Stimulated activated memory B cell treated with anti-CD40 and anti-IgM and Interleukin-4, amounts not matched to agents 10 μg/mL and 1 μg/mL and 100 μg/mL, for 72 hours (primary cell): Measurements from ENCODE around the gene RFTN2.
"Not testable (repeated sequence)": the region's sequence is repeated elsewhere in the genome, so short reads cannot be mapped to it uniquely, and the experiment has no call there.

Experiments used
- ATAC-seq: fragments of 150-1000 bp; cut with Tn5 transposase; 2 replicates; pipeline ENCODE4 v1.10.0; 2021
- H3K27ac Mint-ChIP-seq: one replicate; pipeline ENCODE4 v1.8.0; 2022; ENCODE audit warnings: mild to moderate bottlenecking, mixed read lengths
- H3K27me3 Mint-ChIP-seq: one replicate; pipeline ENCODE4 v1.8.0; 2022; ENCODE audit warnings: mixed read lengths
- H3K36me3 Mint-ChIP-seq: one replicate; pipeline ENCODE4 v1.8.0; 2022; ENCODE audit warnings: mixed read lengths
- H3K4me1 Mint-ChIP-seq: one replicate; pipeline ENCODE4 v1.8.0; 2022; ENCODE audit warnings: mixed read lengths
- H3K4me3 Mint-ChIP-seq: one replicate; pipeline ENCODE4 v1.8.0; 2022; ENCODE audit warnings: mild to moderate bottlenecking, moderate library complexity, mixed read lengths
- H3K9me3 Mint-ChIP-seq: one replicate; pipeline ENCODE4 v1.8.0; 2022; ENCODE audit warnings: mixed read lengths

RFTN2 gene

DNA sequence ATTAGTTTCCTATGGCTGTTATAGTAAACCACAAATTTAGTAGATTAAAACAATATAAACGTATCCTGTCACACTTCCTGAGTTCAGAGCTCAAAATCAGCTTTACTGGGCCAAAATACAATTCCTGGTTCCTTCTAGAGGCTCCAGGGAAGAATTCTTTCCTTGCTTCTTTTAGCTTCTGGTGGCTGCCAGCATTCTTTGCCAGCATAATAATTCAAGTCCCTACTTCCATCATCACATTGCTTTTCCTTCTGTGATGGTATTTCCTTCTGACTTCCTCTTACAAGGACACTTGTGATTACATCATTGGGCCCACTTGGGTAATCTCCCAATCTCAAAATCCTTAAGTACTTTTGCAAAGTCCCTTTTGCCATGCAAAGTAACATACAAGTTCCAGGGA, 118.9 kb downstream of the RFTN2 start:
- H3K27ac Mint-ChIP-seq = no peak overlapping the region

DNA sequence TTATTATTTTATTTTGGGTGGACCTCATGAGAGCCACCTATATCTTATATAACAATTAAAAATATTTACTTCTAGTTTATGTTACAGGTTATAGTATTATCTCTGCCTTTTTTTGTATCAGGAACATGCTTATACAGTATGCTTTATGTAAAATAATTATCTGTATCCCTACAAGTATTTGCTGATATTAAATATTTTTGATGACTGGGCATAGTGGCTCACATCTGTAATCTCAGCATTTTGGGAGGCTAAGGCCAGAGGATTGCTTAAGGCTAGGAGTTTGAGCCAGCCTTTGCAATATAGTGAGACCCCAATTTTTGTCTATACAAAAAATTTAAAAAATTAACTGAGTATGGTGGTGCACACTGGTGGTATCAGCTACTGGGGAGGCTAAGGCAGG, 119.9 kb downstream of the RFTN2 start:
- no peak for ATAC-seq
- Mint-ChIP-seq H3K4me1 (no peaks in the 10 kb centered on the region), H3K27me3 (no peaks in the 10 kb centered on the region), H3K4me3 (no peak overlapping the region), H3K36me3 (peaks cover 36% of the 10 kb centered on the region), H3K27ac (no peak overlapping the region), H3K9me3 (no peaks in the 10 kb centered on the region)

More for the DNA sequence above, 118.9 kb downstream of the RFTN2 start:
- Mint-ChIP-seq H3K36me3 (peaks cover 39% of the 10 kb centered on the region), H3K27me3 (no peaks in the 10 kb centered on the region), H3K4me3 (no peak overlapping the region), H3K9me3 (no peaks in the 10 kb centered on the region), H3K4me1 (no peaks in the 10 kb centered on the region)
- ATAC-seq = no peak

GRCh38 chr2:197551260-197551659, 124.1 kb downstream of the RFTN2 start:
- not testable (repeated sequence) for H3K4me1 Mint-ChIP-seq, H3K4me3 Mint-ChIP-seq, H3K9me3 Mint-ChIP-seq, H3K27me3 Mint-ChIP-seq, ATAC-seq, H3K27ac Mint-ChIP-seq
- peaks cover 35% of the 10 kb centered on the region for H3K36me3 Mint-ChIP-seq

GRCh38 chr2:197548582-197548981, 126.8 kb downstream of the RFTN2 start:
- Mint-ChIP-seq H3K27ac (no peak overlapping the region), H3K36me3 (peaks cover 26% of the 10 kb centered on the region), H3K27me3 (no peaks in the 10 kb centered on the region), H3K4me1 (no peaks in the 10 kb centered on the region), H3K9me3 (no peaks in the 10 kb centered on the region), H3K4me3 (no peak overlapping the region)
- no peak for ATAC-seq

GRCh38 chr2:197547163-197547900, 128.1 kb downstream of the RFTN2 start:
- Mint-ChIP-seq H3K27ac (no peak overlapping the region), H3K27me3 (no peaks in the 10 kb centered on the region), H3K4me1 (no peaks in the 10 kb centered on the region), H3K4me3 (no peak overlapping the region), H3K36me3 (peaks cover 36% of the 10 kb centered on the region), H3K9me3 (no peaks in the 10 kb centered on the region)
- no peak for ATAC-seq

DNA sequence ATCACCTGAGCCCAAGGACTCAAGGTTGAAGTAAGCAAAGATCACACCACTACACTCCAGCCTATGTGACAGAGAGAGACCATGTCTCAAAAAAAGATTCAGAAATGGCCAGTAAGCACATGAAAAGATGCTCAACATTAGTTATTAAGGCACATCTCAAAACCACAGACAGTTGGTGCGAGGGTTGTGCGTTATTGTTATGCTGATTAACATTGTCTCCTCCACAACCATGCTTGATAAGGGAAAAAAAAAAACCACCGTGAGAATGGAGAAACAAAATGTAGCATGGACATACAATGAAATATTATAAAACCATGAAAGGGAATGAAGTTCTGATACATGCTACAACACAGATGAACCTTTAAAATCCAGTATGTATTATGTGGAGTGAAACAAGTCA, 132.2 kb downstream of the RFTN2 start:
- H3K36me3 Mint-ChIP-seq = peaks cover 53% of the 10 kb centered on the region
- H3K27me3 Mint-ChIP-seq = no peaks in the 10 kb centered on the region
- no peak overlapping the region for H3K27ac Mint-ChIP-seq
- no peaks in the 10 kb centered on the region for H3K9me3 Mint-ChIP-seq
- H3K4me1 Mint-ChIP-seq = no peaks in the 10 kb centered on the region
- no peak for ATAC-seq
- H3K4me3 Mint-ChIP-seq = no peak overlapping the region

DNA sequence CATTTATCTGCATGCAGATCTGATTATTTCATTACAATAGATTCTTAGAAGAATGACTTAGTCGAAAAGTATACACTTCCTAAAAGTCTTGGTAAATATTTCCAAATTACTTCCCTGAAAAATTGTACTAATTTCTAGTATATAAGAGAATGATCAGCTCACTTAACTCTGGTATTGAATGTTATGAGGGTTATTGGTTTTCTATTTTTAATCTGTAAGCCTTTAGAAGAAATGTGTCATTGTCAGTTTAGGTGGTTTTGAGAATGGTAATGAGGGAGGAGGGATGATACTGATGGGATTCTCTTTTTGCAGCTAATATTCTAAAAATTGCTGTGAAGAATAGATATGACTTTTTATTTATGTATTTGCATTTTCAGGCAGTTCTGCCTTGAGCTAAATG, 135.7 kb downstream of the RFTN2 start:
- H3K27me3 Mint-ChIP-seq = no peaks in the 10 kb centered on the region
- no peak for ATAC-seq
- H3K4me3 Mint-ChIP-seq = no peak overlapping the region
- no peak overlapping the region for H3K27ac Mint-ChIP-seq
- H3K4me1 Mint-ChIP-seq = peaks cover 3% of the 10 kb centered on the region
- H3K36me3 Mint-ChIP-seq = peaks cover 70% of the 10 kb centered on the region
- H3K9me3 Mint-ChIP-seq = no peaks in the 10 kb centered on the region

GRCh38 chr2:197538412-197538811, 137.0 kb downstream of the RFTN2 start:
- H3K4me1 Mint-ChIP-seq = peaks cover 14% of the 10 kb centered on the region
- ATAC-seq = no peak
- no peaks in the 10 kb centered on the region for H3K9me3 Mint-ChIP-seq
- no peaks in the 10 kb centered on the region for H3K27me3 Mint-ChIP-seq
- H3K36me3 Mint-ChIP-seq = peaks cover 76% of the 10 kb centered on the region
- H3K27ac Mint-ChIP-seq = no peak overlapping the region
- H3K4me3 Mint-ChIP-seq = no peak overlapping the region
